H1 (cell line): ENCODE measurements around the gene PACS1. TPM values are rescaled to one million over a fixed set of nuclear protein-coding genes. Genes with fewer than 3 reads are reported as not detected.

Source experiments
- CTCF ChIA-PET: fragments of 300-600 bp; sonication (Branson Sonifier 250); formaldehyde crosslinking; loops from one replicate; lab custom pipeline; 2021; ENCODE audit not compliant: partially characterized antibody; lab: Charles Lee
- POLR2A ChIA-PET: fragments of 300-600 bp; sonication (Branson Sonifier 250); formaldehyde crosslinking; loops from one replicate; lab custom pipeline; 2021; ENCODE audit warnings: inconsistent platforms; ENCODE audit not compliant: partially characterized antibody; lab: Charles Lee
- DNase-seq, 2 experiments: peaks; one replicate each; pipeline versions ENCODE4 v3.0.0 to v3.0.0-alpha.2; 2010 to 2022; ENCODE audit warnings: low spot score in 2 of 2, low read depth in 1 of 2, mixed read lengths in 1 of 2
- FAIRE-seq: peaks from 2 replicates; lab custom pipeline; 2011; peaks lifted over from hg19 to GRCh38; lab: Jason Lieb, UNC
- H2AFZ ChIP-seq: 2 replicates; pipeline ENCODE4 v1.8.1; 2012; ENCODE audit warnings: low read length, inconsistent platforms
- H2AK5ac ChIP-seq: 2 replicates; pipeline ENCODE4 v1.6.1; 2013; ENCODE audit warnings: low read depth, low read length
- H2BK120ac ChIP-seq: replicated peaks from 2 replicates; pipeline ENCODE3; 2013; ENCODE audit warnings: low read depth, low read length, inconsistent platforms
- H2BK12ac ChIP-seq: 2 replicates; pipeline ENCODE4 v1.6.1; 2013; ENCODE audit warnings: low read depth, low read length
- H2BK15ac ChIP-seq: 2 replicates; pipeline ENCODE4 v1.6.1; 2013; ENCODE audit warnings: low read length
- H2BK20ac ChIP-seq: 2 replicates; pipeline ENCODE4 v1.6.1; 2013; ENCODE audit warnings: low read length
- H2BK5ac ChIP-seq: 2 replicates; pipeline ENCODE4 v1.6.1; 2013; ENCODE audit warnings: low read depth, low read length
- H3K14ac ChIP-seq: 2 replicates; pipeline ENCODE4 v1.6.1; 2013; ENCODE audit warnings: inconsistent platforms; ENCODE audit not compliant: insufficient read length
- H3K18ac ChIP-seq: 2 replicates; pipeline ENCODE4 v1.6.1; 2013; ENCODE audit warnings: low read length; ENCODE audit errors: extremely low read depth
- H3K23ac ChIP-seq: 2 replicates; pipeline ENCODE4 v1.6.1; 2013; ENCODE audit warnings: inconsistent platforms; ENCODE audit not compliant: insufficient read length
- H3K23me2 ChIP-seq: 2 replicates; pipeline ENCODE4 v1.6.1; 2013; ENCODE audit warnings: low read depth, low read length
- H3K27ac ChIP-seq: 2 replicates; pipeline ENCODE4 v1.6.1; 2011; ENCODE audit warnings: low read depth, low read length, inconsistent platforms
- H3K27me3 ChIP-seq, 4 experiments: replicated peaks in 1 of 4; 1 replicate in 1 of 4; 2 replicates in 3 of 4; pipeline versions ENCODE4 v1.6.1 to v1.8.1; 2011 to 2013; ENCODE audit warnings: low read length in 3 of 4, mild to moderate bottlenecking in 3 of 4, inconsistent platforms in 2 of 4, mixed read lengths in 2 of 4, moderate library complexity in 1 of 4; ENCODE audit not compliant: control insufficient read depth in 3 of 4, insufficient read depth in 3 of 4; ENCODE audit errors: extremely low read depth in 1 of 4
- H3K36me3 ChIP-seq, 4 experiments: 2 replicates each; pipeline versions ENCODE4 v1.6.1 to v1.8.1; 2011 to 2013; ENCODE audit warnings: mild to moderate bottlenecking in 4 of 4, low read length in 3 of 4, moderate library complexity in 2 of 4, control low read depth in 1 of 4, inconsistent platforms in 1 of 4; ENCODE audit not compliant: insufficient read depth in 4 of 4, control insufficient read depth in 2 of 4
- H3K4ac ChIP-seq: replicated peaks from 2 replicates; pipeline ENCODE3; 2013; ENCODE audit warnings: low read length, low read depth, mixed read lengths, inconsistent platforms; ENCODE audit not compliant: insufficient read length
- H3K4me1 ChIP-seq, 4 experiments: replicated peaks in 1 of 4; 1 replicate in 1 of 4; 2 replicates in 3 of 4; pipeline versions ENCODE4 v1.6.1 to v1.8.1; 2011 to 2013; ENCODE audit warnings: low read length in 3 of 4, inconsistent platforms in 2 of 4, mixed read lengths in 1 of 4; ENCODE audit not compliant: insufficient read depth in 4 of 4, control insufficient read depth in 3 of 4
- H3K4me2 ChIP-seq, 2 experiments: 2 replicates each; pipeline versions ENCODE4 v1.6.1 to v1.8.1; 2011 to 2013; ENCODE audit warnings: low read depth in 2 of 2, low read length in 2 of 2, control low read depth in 1 of 2, inconsistent platforms in 1 of 2, mild to moderate bottlenecking in 1 of 2; ENCODE audit not compliant: insufficient read depth in 1 of 2
- H3K4me3 ChIP-seq, 4 experiments: fragments of 200-600, 300-600 bp in 1 of 4; sonication (generic), shearing (Covaris generic), sonication (Bioruptor Twin) in 1 of 4; 2 replicates each; pipeline versions ENCODE4 v1.5.1 to v1.8.1; 2011 to 2016; ENCODE audit warnings: low read length in 4 of 4, low read depth in 3 of 4, control low read depth in 2 of 4, inconsistent platforms in 2 of 4, mild to moderate bottlenecking in 2 of 4, mixed read lengths in 1 of 4, moderate library complexity in 1 of 4; ENCODE audit not compliant: insufficient read depth in 2 of 4; ENCODE audit errors: extremely low read depth in 1 of 4
- H3K56ac ChIP-seq: replicated peaks from 2 replicates; pipeline ENCODE3; 2013; ENCODE audit warnings: low read depth, mild to moderate bottlenecking, mixed read lengths, low read length, inconsistent platforms; ENCODE audit not compliant: insufficient read length
- H3K79me1 ChIP-seq: 2 replicates; pipeline ENCODE4 v1.6.1; 2013; ENCODE audit warnings: low read depth, low read length, control low read depth
- H3K79me2 ChIP-seq, 2 experiments: 2 replicates each; pipeline versions ENCODE4 v1.6.1 to v1.8.1; 2012 to 2013; ENCODE audit warnings: low read length in 2 of 2, mild to moderate bottlenecking in 2 of 2, inconsistent platforms in 1 of 2; ENCODE audit not compliant: insufficient read depth in 2 of 2, control insufficient read depth in 1 of 2
- H3K9ac ChIP-seq, 4 experiments: replicated peaks in 1 of 4; 1 replicate in 1 of 4; 2 replicates in 3 of 4; pipeline versions ENCODE4 v1.6.1 to v1.8.1; 2011 to 2013; ENCODE audit warnings: low read depth in 3 of 4, low read length in 3 of 4, control low read depth in 2 of 4, mild to moderate bottlenecking in 2 of 4, moderate library complexity in 2 of 4, inconsistent platforms in 1 of 4; ENCODE audit errors: extremely low read depth in 1 of 4
- H3K9me3 ChIP-seq, 2 experiments: 2 replicates each; pipeline versions ENCODE4 v1.6.1 to v1.8.1; 2012 to 2013; ENCODE audit warnings: mild to moderate bottlenecking in 2 of 2, moderate library complexity in 2 of 2, control low read depth in 1 of 2, inconsistent platforms in 1 of 2, low read depth in 1 of 2, low read length in 1 of 2, mixed read lengths in 1 of 2; ENCODE audit not compliant: insufficient read depth in 2 of 2
- H4K20me1 ChIP-seq, 2 experiments: replicated peaks in 1 of 2; 2 replicates each; pipeline versions ENCODE3 to v1.8.1; 2011 to 2013; ENCODE audit warnings: inconsistent platforms in 2 of 2, low read length in 2 of 2, mild to moderate bottlenecking in 1 of 2; ENCODE audit not compliant: insufficient read depth in 2 of 2, control insufficient read depth in 1 of 2
- H4K5ac ChIP-seq: 2 replicates; pipeline ENCODE4 v1.6.1; 2013; ENCODE audit warnings: low read length, low read depth, mixed read lengths, inconsistent platforms; ENCODE audit not compliant: insufficient read length
- H4K8ac ChIP-seq: 2 replicates; pipeline ENCODE4 v1.8.0; 2013; ENCODE audit warnings: mild to moderate bottlenecking, moderate library complexity, low read length, inconsistent platforms; ENCODE audit not compliant: insufficient read depth; ENCODE audit errors: extremely low read depth
- H4K91ac ChIP-seq: replicated peaks from 2 replicates; pipeline ENCODE3; 2013; ENCODE audit warnings: low read length, mixed read lengths, inconsistent platforms; ENCODE audit not compliant: insufficient read length
- CEBPB ChIP-seq: IDR thresholded peaks from 2 replicates; pipeline ENCODE4 v1.6.1; 2012; ENCODE audit warnings: low read depth, low read length
- GTF2F1 ChIP-seq: IDR thresholded peaks from 2 replicates; pipeline ENCODE4 v1.6.1; 2012; ENCODE audit warnings: low read depth, low read length, improper control_type of control experiment, borderline replicate concordance
- HDAC6 ChIP-seq: IDR thresholded peaks from one replicate; pipeline ENCODE4 v1.7.1; 2012; ENCODE audit warnings: low read depth, mild to moderate bottlenecking, inconsistent platforms, low read length, moderate library complexity
- JUND ChIP-seq: IDR thresholded peaks from 2 replicates; pipeline ENCODE4 v1.6.1; 2011; ENCODE audit warnings: mild to moderate bottlenecking, improper control_type of control experiment, low read length
- KDM1A ChIP-seq: fragments of 200-600, 300-600 bp; sonication (generic); IDR thresholded peaks from 2 replicates; pipeline ENCODE4 v1.7.1; 2016; ENCODE audit warnings: mild to moderate bottlenecking, low read length, borderline replicate concordance
- POLR2AphosphoS5 ChIP-seq: IDR thresholded peaks from 2 replicates; pipeline ENCODE4 v1.6.1; 2011; ENCODE audit warnings: low read depth, low read length
- POU5F1 ChIP-seq: IDR thresholded peaks from 2 replicates; pipeline ENCODE4 v1.6.1; 2011; ENCODE audit warnings: low read depth, mild to moderate bottlenecking, low read length, moderate library complexity
- RXRA ChIP-seq: IDR thresholded peaks from 2 replicates; pipeline ENCODE4 v1.6.1; 2011; ENCODE audit warnings: low read depth, mild to moderate bottlenecking, low read length, moderate library complexity; ENCODE audit not compliant: insufficient read depth
- SAP30 ChIP-seq: fragments of 300-600 bp; sonication (generic); IDR thresholded peaks from 2 replicates; pipeline ENCODE4 v1.7.1; 2012; ENCODE audit warnings: low read length, moderate library complexity, mild to moderate bottlenecking, inconsistent platforms; ENCODE audit not compliant: insufficient read depth, insufficient replicate concordance
- SP2 ChIP-seq: IDR thresholded peaks from 2 replicates; pipeline ENCODE4 v1.6.1; 2012; ENCODE audit warnings: mild to moderate bottlenecking, low read length, inconsistent platforms
- TAF1 ChIP-seq: IDR thresholded peaks from 2 replicates; pipeline ENCODE4 v1.6.1; 2011; ENCODE audit warnings: mild to moderate bottlenecking, low read depth, low read length
- WGBS, 2 experiments: shearing (Covaris generic) in 1 of 2; methylation state at CpG; one replicate each; pipeline versions ENCODE4 v1.1.6 to v1.1.7; 2013 to 2015; ENCODE audit warnings: low lambda C conversion rate in 2 of 2, mixed read lengths in 2 of 2, inconsistent platforms in 1 of 2, low coverage in 1 of 2, missing lambda C conversion rate in 1 of 2; ENCODE audit not compliant: insufficient replicate concordance in 2 of 2, insufficient coverage in 1 of 2, insufficient read length in 1 of 2; ENCODE audit errors: extremely low coverage in 1 of 2, missing lambda C conversion rate in 1 of 2; 5-methylcytosine and 5-hydroxymethylcytosine counted together
- polyA plus RNA-seq, 7 experiments: library from polyadenylated mRNA; depleted of rRNA in 3 of 7; stranded (reverse) in 5 of 7; unstranded in 2 of 7; fragments of >200 nt in 5 of 7; fragments of 200-250 nt in 2 of 7; gene quantifications; 1 replicate in 5 of 7; 2 replicates in 1 of 7; 4 replicates in 1 of 7; pipeline versions ENCODE4 v1.2.1 to v1.2.3, GENCODE V29; 2011 to 2013; ENCODE audit warnings: missing spikeins in 2 of 7, mixed read lengths in 2 of 7
- total RNA-seq: library from RNA; stranded (reverse); fragmentation: NEBNext Ultra II Directional; extraction: Animal tissue kit (Norgen Biotek cat#: 25700); gene quantifications from 2 replicates; pipeline ENCODE4 v1.2.1, GENCODE V29; 2021

The PACS1 gene
- total and polyA plus RNA-seq, 2 of the 8 experiments (the other 6 are each of a cell fraction or from before 2014, with no cell fraction given): 11.5 to 36.0 TPM

- no peak within 1 kb of the TSS for H3K4ac ChIP-seq
- no peak within 1 kb of the TSS for H2BK12ac ChIP-seq
- H3K9ac ChIP-seq: peak within 1 kb of the TSS; percentile 39 to 82 (median 72)
- H3K4me1 ChIP-seq: peaks cover 0 to 21% (median 6%) of the 10 kb centered on the region in 4 experiments; a peak in 5 of 7 replicates
- ChIA-PET POLR2A (interaction anchor here (0.8 to 4.5 kb wide), 18 partner anchors 9 to 398 kb away, joined by 3 to 29 read pairs (median 7); partner anchors contain the start of genes BRMS1, CCDC85B, CD248 and CNIH2), CTCF (interaction anchor here (0.6 to 6.9 kb wide), 13 partner anchors 11 to 894 kb away, joined by 3 to 57 read pairs (median 5); partner anchors contain the start of genes CNIH2, RAB1B and RIN1)
- no peak within 1 kb of the TSS for H2AK5ac ChIP-seq
- H3K23ac ChIP-seq: no peak within 1 kb of the TSS
- peak within 1 kb of the TSS; percentile 57; the same call in 1 of the 2 replicates for H2AFZ ChIP-seq
- H3K79me2 ChIP-seq: peaks cover 0 to 9% of the 10 kb centered on the region in 2 experiments; a peak in 1 of 4 replicates
- H3K79me1 ChIP-seq: peaks cover 6% of the 10 kb centered on the region
- peak within 1 kb of the TSS; percentile 76 to 94 (median 92) for H3K4me3 ChIP-seq
- H2BK15ac ChIP-seq: 0 out of 2 replicates have a peak within 1 kb of the TSS, but pooled peaks have one; percentile 23
- H4K20me1 ChIP-seq: peaks cover 8 to 9% of the 10 kb centered on the region in 2 experiments
- peak within 1 kb of the TSS; percentile 44; the same call in 1 of the 2 replicates for H2BK5ac ChIP-seq
- WGBS, 2 experiments: 1% methylated on average over 68 of the region's 87 CpGs; no CpG with 5 or more reads in 1 of the 2 experiments
- H4K91ac ChIP-seq: no peak within 1 kb of the TSS
- no peak within 1 kb of the TSS for H2BK120ac ChIP-seq
- H3K9me3 ChIP-seq: no peaks in the 10 kb centered on the region
- peak within 1 kb of the TSS; percentile 48 for H4K5ac ChIP-seq
- peaks cover 0 to 2% (median 0%) of the 10 kb centered on the region in 4 experiments; a peak in 1 of 8 replicates for H3K36me3 ChIP-seq
- DNase-seq: peak; percentile 95 to 98
- peaks cover 2 to 27% (median 18%) of the 10 kb centered on the region in 4 experiments for H3K27me3 ChIP-seq
- peak; percentile 91 for FAIRE-seq
- no peak within 1 kb of the TSS for H2BK20ac ChIP-seq
- H3K4me2 ChIP-seq: peak within 1 kb of the TSS; percentile 74 to 93
- H3K56ac ChIP-seq: peak within 1 kb of the TSS; percentile 40
- peak within 1 kb of the TSS; percentile 88 for H4K8ac ChIP-seq
- no peak within 1 kb of the TSS for H3K14ac ChIP-seq
- H3K27ac ChIP-seq: peak within 1 kb of the TSS; percentile 55
- H3K18ac ChIP-seq: no peak within 1 kb of the TSS
- H3K23me2 ChIP-seq: peaks cover 12% of the 10 kb centered on the region; the same call in 1 of the 2 replicates
- TF ChIP-seq SAP30: no peak
- TF ChIP-seq JUND: peak; percentile 53; the same call in 1 of the 2 replicates
- TF ChIP-seq HDAC6: no peak
- TF ChIP-seq GTF2F1: no peak
- peak; percentile 62 for TF ChIP-seq SP2
- TF ChIP-seq TAF1: peak; percentile 67; the same call in 1 of the 2 replicates
- TF ChIP-seq KDM1A: no peak
- peak; percentile 73; the same call in 1 of the 2 replicates for TF ChIP-seq POLR2AphosphoS5
- TF ChIP-seq RXRA: no peak
- TF ChIP-seq CEBPB: no peak
- no peak for TF ChIP-seq POU5F1
Measured at GRCh38 chr11:66288671-66289547, 218.8 kb downstream of the PACS1 start, which contains the start of gene YIF1A. Gene YIF1A (minus strand): TSS chr11:66289143. CDS start chr11:66288985, 158 bp downstream.
